Stimulated activated CD8-positive, alpha-beta memory T cell treated with anti-CD3 and anti-CD28 coated beads, Interleukin-4, amount 100 ng/mL, for 1 hour (primary cell): ENCODE data around the gene RELL2.

Experiments used
- DNase-seq, 2 donors: peaks; one replicate each; pipeline ENCODE4 v3.0.0-alpha.2; 2020; ENCODE audit warnings: low read depth in 2 of 2, low spot score in 1 of 2

Gene RELL2

DNA sequence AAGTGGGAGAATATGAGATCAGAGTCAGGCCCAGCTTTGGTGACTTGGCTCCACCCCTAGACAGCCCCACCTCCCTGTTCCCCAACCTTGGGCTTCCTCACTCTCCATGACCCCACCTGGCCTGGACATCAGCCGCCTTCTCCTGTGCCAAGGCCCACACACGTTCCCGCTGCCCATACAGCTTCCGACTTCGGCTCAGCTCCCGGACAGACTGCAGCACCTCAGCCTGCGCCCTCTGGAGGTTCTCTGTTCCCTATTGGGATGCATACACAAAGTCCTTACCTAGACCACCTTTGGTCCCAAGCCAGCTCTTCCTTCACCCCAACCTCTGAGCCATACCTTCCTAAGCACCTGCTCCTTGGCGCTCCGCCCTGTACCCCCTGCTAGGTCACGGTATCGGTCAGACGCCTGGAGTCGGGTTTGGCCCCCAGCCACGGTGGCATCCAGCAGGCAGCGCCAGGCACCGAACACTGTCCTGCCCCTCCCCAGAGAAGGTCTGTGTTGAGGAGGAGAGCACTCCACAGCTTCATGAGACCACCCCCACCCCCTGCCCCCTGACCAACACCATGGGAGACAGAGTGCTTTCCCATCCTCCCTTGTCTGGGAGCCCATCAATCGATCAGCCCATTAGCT lies 12.4 kb downstream of the RELL2 start:
- DNase-seq = no peak

DNA sequence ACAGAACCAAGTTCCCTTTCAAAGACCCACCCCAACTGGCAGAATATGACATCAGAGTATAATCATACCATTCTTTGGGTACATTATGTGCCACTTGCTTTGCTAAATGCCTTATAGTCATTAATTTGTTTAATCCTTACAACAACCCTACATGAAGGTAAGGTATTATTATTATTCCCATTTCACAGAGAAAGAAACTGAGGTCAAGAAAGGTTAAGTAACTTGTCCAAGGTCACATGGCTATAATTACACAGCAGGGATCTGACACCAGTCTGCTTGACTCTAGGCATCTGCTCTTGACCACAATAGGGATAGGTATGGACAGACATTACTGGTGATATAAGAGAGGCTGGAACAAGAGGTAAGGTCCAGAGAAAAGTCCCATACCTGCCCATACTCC lies 13.2 kb downstream of the RELL2 start:
- DNase-seq = no peak

DNA sequence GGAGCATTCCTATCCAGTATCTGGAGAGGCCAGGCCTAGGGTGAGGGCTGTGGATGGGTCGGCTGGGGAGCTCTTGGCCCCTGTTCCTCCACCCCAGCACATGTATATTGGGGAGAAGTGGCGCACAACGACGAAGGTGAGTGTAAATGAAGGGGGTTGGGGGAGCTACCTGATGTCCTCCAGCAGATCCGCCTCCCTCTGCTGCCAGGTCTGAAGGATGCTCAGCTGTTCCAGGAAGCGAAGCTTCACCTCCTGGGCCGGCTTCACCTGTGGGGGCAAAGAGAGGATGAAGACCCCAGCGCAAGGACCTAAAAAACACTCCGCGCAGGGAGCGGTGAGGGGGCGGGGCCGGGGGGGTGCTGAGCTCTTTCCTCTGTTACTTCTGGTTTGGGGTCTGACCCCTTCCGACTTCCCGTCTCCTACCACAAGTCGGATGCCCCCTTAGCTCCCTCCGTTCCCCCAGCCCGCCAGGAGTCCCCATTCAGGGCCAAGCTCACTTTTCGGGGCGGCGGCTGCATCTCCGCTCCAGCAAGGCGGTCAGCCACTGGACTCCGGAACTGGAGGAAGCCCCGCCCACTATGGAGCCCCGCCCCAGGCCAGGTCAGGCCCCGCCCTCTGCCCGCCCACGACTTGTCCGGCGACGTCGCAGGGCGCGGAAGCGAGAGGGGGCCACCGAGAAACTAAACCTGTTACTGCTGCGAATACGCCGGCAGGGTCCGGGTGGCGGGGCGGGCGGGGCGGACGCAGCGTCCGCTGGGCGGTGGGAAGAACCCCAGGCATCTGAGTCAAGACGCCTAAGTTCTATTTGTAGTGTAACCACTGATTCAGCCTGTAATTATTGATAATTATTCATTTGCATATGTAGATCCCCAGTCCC lies 14.3 kb downstream of the RELL2 start, which contains the start of gene FCHSD1:
TSS of gene FCHSD1 (minus strand) at position 568 of the 877 bp plus-strand sequence. CDS start at position 518, 50 bp downstream.
- DNase-seq = peak; percentile 68 to 75

DNA sequence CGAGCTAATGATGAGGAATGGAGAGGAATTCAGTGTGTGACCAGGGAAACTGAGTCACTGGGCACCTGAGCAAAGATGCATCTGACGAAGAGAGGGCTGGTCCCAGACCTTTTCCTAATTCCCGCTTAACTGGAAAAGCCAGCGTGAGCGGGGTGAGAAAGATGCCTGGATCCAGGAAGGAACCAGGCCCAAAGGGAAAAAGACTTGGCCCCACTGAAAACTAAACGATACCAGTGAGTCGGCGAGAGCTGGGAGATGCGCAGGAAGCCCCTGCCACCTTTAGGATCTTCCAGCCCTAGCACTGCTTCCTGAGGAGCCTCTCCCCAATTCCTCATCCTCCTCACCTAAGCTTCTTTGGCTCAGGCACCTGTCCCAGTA lies 14.9 kb downstream of the RELL2 start:
- DNase-seq = no peak

DNA sequence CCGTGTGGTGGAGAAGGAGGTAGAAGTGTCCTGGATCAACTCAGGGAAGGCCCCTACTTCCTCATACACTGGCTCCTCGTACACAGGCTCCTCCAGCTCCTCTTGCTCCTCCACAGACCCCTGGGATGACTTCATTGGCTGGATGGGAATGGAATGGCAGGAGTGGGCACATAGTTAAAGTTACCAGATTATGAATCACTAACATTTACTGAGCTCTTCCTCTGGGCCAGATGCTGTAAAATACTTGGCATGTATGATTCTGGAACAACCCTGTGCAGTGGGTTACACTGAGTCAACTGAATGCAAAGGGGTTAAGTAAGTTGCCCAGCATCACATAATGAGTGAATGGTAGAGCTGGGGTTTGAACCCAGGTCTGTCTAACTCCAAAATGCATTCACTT lies 17.5 kb downstream of the RELL2 start:
- DNase-seq = no peak

DNA sequence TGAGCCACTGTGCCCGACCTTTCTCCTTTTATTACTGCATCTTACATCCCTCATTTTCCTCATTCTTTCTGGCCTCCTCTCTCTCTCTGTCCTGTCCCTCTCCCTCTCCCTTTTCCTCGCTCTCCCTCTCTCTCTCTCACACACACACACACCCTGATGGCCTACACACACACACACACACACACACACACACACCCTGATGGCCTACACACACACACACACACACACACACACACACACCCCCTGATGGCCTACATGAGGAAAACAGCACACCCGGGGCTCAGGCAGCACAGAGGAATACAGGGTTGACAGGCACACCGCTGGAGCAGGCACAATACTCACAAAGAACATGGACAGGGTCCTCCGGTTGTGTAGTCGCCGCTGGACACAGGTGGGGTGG lies 18.2 kb downstream of the RELL2 start:
- DNase-seq = no peak

DNA sequence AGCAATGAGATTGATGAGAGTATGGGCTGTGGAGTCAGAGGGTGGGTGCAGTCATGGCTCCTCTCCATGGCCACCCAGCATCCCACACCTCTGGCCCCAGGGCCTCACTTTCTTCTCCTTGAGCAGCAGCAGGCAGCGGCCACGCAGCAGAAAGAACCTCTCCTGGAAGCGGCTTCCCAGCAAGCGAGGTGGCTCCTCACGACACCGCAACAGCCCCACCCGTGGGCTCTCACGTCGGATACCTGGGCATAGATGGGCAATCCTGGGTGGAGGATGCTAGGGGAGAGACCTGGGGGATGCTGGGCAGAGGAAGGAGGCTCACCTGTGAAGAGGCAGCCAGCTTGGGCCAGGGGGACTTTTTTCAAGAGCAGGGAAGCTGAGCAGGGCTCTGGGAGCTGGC lies 19.6 kb downstream of the RELL2 start:
- no peak for DNase-seq

DNA sequence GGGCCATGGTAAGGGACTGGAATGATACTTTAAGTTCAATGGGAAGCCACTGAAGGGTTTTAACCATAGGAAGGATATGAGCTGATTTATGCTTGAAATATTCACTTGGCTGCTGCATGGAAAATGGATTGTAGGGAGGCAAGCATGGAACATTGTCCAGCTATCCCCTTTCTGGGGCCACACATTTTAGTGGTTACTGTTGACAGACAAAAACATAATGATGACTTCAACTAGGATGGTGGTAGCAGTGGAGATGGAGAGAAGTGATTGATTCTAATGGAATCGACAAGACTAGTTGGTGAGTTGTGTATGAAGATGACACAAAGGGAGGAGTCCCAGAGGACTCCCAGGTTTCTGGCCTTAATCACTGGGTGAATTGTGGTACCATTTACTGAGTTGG lies 20.6 kb downstream of the RELL2 start:
- no peak for DNase-seq

DNA sequence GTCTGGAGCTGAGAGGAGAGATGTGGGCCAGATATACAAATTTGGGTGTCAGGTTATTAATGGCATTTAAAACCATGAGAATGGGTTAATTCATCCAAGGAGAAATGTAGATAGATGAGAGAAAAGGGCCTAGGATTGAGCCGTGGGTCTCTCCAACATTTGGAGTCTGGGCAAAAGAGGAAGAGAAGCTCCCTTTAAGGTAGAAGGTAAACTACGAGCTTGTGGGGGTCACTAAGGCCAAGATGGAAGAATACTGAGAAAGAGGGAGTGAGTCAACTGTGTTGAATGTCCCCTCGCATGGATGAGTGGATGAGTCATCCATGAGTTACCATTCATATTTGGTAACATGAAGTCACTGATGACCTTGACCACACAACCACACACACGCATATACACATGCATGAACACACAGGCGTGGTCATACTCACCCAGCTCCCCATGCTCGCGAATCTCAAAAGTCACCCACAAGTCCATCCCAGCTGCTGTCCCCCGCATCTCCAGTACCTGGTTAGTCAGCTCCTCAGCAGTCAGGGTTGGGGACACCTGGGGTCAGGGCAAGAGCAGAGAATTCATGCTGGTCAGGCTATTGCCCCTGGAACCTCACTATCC lies 21.2 kb downstream of the RELL2 start:
- DNase-seq = no peak

DNA sequence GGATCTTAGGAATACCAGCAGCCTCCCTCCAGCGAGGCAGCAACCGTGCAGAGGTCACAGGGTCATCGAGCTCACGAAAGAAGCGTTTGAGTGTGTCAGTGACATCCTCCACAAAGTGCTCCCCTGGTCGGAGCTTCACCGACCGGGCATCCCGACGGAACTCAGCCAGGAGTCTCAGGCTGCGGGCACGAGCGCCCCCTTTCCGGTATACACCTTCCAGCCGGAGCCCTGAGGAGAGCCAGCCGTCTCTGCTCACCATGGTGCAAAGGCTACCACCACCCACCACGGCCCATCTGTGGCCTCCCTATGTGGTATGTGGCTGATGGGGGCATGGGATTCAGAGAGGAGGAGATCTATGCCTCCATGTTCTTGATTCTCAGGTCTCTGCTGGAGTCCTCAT lies 25.2 kb downstream of the RELL2 start:
- DNase-seq = no peak

DNA sequence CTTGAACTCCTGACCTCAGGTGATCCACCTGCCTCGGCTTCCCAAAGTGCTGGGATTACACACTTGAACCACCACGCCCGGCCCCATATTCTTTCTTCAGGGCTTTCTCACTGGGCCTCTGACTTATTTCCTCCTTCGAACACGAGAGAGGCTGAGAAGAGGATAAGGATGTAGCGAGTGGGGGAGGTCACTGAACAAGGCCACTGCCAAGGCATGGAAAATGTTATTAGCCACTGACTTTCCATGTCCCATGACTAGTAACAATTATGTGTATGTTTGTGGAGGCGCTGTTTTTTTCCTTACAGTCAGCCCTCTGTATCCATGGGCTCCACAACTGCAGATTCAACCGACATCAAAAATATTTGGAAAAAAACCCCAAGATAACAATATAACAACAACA lies 26.7 kb downstream of the RELL2 start:
- no peak for DNase-seq

DNA sequence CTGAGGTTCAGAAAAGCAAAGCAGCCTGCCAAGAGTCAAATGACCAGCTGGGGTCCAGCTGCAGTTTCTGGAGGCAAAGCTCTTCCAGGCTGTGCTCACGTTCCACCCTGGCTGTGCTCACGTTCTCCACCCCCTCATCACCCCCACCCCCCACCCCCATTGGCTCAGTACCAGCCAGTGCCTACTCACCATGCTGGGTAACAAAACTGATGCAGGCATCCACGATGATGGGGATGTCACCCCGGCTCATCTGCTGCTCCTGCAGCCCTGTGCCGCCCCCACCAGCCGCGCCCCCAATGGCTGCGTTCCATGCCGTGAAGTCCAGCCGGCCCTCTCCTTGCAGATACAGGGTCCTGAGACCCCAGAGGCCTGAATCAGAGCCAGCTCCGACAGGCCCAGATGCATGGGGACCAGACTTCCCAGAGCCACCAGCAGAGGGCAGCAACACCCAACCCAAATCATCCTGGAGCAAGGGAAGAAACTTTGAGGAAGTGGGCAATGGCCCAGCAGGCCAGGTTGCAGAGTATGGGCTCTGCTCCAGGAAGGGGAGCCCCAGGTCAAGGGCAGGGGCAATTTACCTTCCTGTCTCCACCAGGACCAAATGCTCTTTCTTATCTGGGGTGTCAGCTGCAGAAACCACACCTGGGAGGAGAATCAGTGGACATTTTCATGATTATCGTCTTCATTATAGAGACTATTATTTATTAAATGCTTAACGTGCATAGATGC lies 28.1 kb downstream of the RELL2 start:
- peak; percentile 47 to 55 for DNase-seq

DNA sequence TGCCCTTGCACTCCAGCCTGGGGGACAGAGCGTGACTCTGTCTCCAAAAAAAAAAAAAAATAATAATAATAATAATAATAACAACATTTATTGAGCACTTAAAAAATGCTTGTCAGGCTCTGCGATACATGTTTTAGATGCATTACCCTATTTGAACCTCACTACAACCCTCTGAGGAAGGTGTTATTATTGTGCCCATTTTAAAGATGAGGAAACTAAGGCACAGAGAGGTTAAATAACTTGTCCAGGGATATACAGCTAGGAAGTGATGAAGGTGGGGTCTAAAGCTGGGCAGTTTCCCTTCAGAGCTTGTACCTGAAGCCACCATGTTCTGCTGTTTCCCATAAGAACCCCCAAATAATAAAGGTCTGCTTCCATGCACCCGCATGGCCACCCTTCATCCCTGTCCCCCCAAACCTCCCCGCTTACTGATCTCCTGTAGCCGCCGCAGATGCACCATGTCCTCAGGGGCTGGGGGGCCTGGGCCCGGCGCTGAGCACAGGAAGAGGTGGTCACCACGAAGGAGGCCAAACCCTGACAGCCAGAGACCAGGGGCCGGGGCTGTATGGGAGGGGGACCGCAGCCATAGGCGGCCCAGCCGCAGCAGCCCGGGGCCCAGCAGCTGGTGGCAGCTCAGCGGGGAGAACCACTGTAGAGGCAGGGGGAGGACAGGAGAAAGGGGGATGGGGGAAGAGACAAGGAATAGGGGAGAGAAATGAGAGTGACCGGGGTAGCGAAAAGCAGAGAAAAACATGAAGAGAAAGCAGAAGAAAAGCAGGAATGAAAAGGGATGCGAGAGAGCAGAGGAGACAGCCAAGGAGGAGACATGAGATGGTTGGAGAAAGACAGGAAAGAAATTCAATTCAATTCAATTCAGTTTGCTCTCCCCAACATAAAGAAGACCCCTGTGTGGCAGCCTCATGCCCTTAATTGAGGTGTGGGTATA lies 29.5 kb downstream of the RELL2 start:
- DNase-seq = no peak

DNA sequence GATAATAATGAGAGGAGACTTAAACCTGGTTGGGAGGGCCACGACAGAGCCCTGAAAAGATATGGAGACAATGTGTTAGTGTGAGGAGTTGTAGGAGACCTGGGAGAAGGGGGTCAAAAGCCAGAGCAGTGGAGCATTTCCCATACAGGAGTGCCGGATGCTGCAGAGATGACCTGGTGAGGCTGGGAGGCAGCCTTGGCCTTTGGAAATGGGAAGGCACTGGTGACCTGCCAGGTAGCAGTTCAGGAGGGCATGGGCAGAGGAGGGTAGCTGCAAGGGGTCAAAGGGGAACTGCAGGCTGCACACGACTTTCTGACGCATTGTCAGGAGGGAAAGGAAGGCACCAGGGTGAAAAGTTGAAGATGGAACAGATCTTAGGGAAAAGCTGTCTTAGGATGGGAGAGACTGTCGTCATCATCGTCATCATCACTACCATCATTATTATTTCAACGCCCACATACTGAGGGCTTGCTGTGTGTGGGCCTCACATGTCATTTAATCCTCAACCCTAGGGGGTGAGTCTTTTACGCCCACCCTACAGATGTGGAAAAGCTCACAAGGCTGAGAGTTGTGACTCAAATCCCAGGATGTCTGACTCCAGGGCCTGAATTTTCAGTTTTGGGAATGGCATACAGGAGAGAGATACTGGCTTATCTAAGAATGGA lies 31.9 kb downstream of the RELL2 start:
- DNase-seq = no peak

DNA sequence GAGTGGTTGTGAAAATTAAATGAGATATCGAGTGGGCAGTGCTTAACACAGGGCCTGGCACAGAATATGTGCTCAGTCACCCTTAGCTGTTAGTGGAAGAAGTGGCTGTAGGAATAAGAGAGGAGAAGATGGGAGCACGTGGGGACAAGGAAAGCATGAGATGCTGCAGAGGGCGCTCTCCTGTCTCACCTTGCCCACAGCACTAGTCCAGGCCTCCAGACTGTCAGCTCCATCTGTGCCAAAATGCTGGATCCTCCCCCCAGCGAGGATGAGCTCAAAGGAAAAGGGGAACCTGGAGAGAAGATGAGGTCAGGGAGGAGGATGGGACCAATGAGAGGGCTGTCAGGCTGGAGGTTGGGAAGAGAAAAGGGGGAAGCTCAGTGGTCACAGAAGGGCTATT lies 32.7 kb downstream of the RELL2 start:
- no peak for DNase-seq

DNA sequence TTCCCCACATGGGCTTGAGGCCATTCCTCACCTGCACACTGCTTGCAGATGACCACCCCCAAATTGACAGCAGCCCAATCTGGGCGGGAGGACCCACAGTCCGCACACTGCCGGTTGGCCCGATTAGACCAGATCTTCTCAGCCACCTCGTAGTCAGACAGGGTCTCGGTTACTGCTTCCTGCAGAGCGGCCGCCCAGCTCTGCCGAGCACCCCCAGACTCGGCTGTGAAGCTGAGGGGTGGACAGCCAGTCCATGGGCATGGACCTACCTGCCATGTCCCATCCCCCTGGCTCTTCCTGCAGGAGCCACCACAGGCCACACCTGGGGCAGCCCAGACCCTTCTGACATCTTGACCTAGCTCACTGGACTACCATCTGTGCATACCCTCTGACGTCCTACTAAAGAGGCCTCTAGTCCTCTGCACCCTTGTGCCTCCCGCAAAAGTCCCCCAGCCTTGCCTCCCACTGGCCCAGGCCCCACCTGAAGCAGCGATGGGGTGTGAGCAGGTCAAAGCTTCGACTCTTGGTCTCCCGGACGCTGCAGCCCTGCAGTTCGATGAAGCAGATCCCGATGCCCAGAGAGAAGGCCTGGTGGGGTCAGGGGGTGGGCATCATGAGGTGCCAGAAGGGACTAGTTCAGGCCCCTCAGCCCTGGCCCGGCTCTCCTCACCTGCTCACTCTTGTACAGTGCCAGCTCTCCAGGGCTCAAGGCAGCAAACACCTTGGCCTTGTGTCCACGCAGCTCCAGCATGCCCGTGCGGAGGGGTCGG lies 35.5 kb downstream of the RELL2 start:
- DNase-seq = no peak

DNA sequence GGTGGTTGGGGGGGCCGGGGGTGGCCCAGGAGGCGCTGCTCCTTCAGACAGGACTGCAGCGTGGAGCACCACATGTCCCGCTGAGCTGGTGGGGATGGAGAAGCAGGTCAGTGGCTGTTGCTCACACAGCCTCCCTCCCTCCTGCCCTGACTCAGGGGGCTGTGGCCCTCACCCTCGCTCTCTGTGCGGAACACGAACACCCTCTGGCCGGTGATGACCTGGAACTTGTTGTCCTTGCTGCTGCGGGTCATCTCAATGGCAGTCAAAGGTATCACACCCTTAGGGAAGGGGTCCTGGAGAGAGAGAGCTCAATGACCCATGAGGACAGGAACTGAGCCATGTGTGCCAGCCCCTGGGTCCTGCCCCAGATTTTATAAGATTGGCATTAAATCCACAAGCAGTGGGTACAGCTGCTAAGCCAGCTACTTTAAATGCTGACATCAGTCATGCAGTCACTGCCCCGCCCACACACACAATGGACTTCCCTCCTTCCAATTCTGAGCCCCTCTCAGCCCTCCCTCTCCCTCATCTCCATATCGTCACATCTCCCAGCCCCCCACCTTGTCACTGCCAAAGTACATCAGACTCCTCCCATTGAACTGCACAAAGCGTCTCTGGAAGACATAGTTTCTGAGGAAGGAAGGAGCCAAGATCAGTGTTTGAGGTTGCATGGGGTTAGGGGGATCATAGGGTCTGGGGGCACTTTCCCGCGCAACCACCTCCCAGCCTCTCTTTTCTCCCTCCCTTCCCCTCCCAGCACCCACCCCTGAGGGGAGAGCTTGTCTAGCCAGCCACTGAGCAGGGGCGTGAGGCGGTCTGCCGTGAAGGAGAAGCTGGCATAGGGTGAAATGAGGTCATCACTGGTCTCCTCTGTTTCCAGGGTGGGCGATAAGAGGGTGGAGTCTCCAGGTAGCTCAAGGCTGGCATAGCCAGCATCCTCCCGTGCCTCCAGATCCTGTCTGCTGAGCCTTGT lies 36.3 kb downstream of the RELL2 start:
- no peak for DNase-seq

DNA sequence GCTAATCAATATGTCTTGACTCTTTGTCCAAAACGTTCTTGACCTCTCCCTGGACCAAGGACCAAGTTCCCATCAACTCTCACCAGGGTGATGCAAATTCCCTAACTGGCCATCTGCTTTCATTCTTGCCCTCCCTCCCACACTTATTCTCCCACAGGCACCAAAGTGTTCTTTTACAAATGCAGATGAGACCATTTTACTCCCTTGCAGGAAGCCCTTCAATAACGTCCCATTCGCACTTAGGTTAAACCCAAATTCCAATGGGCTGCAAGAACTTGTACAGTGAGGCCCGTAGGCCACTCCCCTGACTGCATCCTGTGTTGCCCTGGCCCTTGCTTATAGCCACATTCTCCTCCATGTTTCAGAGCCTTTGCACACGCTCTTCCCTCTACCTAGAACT lies 38.0 kb downstream of the RELL2 start:
- DNase-seq = no peak
